Spleen (tissue), 11 donors: ENCODE data around the gene EGFR. TPM values are rescaled to one million over a fixed set of nuclear protein-coding genes. Genes with fewer than 3 reads are reported as not detected.

Source experiments
- DNase-seq: peaks from one replicate; pipeline ENCODE4 v3.0.0-alpha.2; 2020
- H3K27ac ChIP-seq, 8 donors: fragments of 200-600 bp; sonication (generic) in 7 of 8; 1 replicate in 4 of 8; 2 replicates in 4 of 8; pipeline versions ENCODE4 v1.5.0 to v1.8.0; 2016 to 2021; ENCODE audit warnings: inconsistent platforms in 4 of 8, mild to moderate bottlenecking in 4 of 8, moderate library complexity in 1 of 8
- H3K27me3 ChIP-seq, 7 donors: fragments of 200-600 bp; sonication (generic) in 6 of 7; replicated peaks in 1 of 7; 1 replicate in 4 of 7; 2 replicates in 3 of 7; pipeline versions ENCODE4 v1.5.0 to v1.8.0; 2016 to 2021; ENCODE audit warnings: inconsistent platforms in 3 of 7, mild to moderate bottlenecking in 1 of 7
- H3K36me3 ChIP-seq, 6 donors: fragments of 200-600 bp; sonication (generic) in 5 of 6; 1 replicate in 4 of 6; 2 replicates in 2 of 6; pipeline versions ENCODE4 v1.5.0 to v1.8.0; 2016 to 2021; ENCODE audit warnings: inconsistent platforms in 2 of 6
- H3K4me1 ChIP-seq, 6 donors: fragments of 200-600 bp; sonication (generic) in 5 of 6; 1 replicate in 3 of 6; 2 replicates in 3 of 6; pipeline versions ENCODE4 v1.5.0 to v1.8.0; 2016 to 2021; ENCODE audit warnings: inconsistent platforms in 3 of 6
- H3K4me3 ChIP-seq, 8 donors: fragments of 200-600 bp; sonication (generic) in 7 of 8; 1 replicate in 4 of 8; 2 replicates in 4 of 8; pipeline versions ENCODE4 v1.5.0 to v1.8.0; 2016 to 2021; ENCODE audit warnings: inconsistent platforms in 4 of 8, mild to moderate bottlenecking in 4 of 8, moderate library complexity in 2 of 8
- H3K9me3 ChIP-seq, 8 donors: fragments of 200-600 bp; sonication (generic) in 7 of 8; 1 replicate in 4 of 8; 2 replicates in 4 of 8; pipeline versions ENCODE4 v1.5.0 to v1.8.0; 2016 to 2021; ENCODE audit warnings: inconsistent platforms in 4 of 8
- CTCF ChIP-seq, 11 experiments: fragments of 200-600 bp in 7 of 11; fragments of 450-650 bp in 4 of 11; sonication (generic) in 4 of 11; IDR thresholded peaks in 8 of 11; conservative IDR thresholded peaks in 3 of 11; 1 replicate in 7 of 11; 2 replicates in 4 of 11; pipeline versions ENCODE4 v1.4.0 to v1.8.0; 2016 to 2021; ENCODE audit warnings: antibody characterized with exemption in 11 of 11, inconsistent platforms in 4 of 11, mild to moderate bottlenecking in 1 of 11
- POLR2A ChIP-seq, 3 donors: fragments of 450-650 bp; IDR thresholded peaks; one replicate each; pipeline ENCODE4 v1.5.1; 2017; ENCODE audit warnings: antibody characterized with exemption in 3 of 3, mild to moderate bottlenecking in 1 of 3
- POLR2AphosphoS5 ChIP-seq, 3 donors: sonication (generic); formaldehyde crosslinking; IDR thresholded peaks; one replicate each; pipeline ENCODE4 v1.5.1; 2017; ENCODE audit warnings: antibody characterized with exemption in 3 of 3
- WGBS, 5 donors: extraction: QIAGEN DNeasy Blood & Tissue Kit in 3 of 5; methylation state at CpG; one replicate each; pipeline versions ENCODE4 v1.1.5 to v1.1.7; 2013 to 2018; 5-methylcytosine and 5-hydroxymethylcytosine counted together
- intact Hi-C: fragments of 100-400 bp; cut with DNase I; formaldehyde crosslinking; loops from one replicate; pipeline ENCODE4 v1.15.0; 2023; ENCODE audit warnings: low total_unique reads
- polyA plus RNA-seq, 3 donors: library from polyadenylated mRNA; stranded (reverse); fragments of 200-250 nt; gene quantifications; one replicate each; pipeline ENCODE4 v1.2.1, GENCODE V29; 2013
- total RNA-seq, 7 donors: library from RNA; depleted of rRNA in 3 of 7; stranded (reverse); fragments of >200 nt in 3 of 7; fragmentation: NEBNext Ultra II Directional in 4 of 7; extraction: Animal tissue kit (Norgen Biotek cat#: 25700) in 4 of 7; gene quantifications; one replicate each; pipeline versions ENCODE4 v1.1.0 to v1.2.1, GENCODE V29; 2016 to 2021
- donor health status: healthy with polysubstance abuse.
- donor health status: DM: no; HTN: no; CAD: no; lungs with moderate emphysema.
- donor health status: DM: no; HTN: no; CAD: no.
- donor health status: Bipolar disorder and iron deficiency.
- donor health status: healthy.
- donor health status: DM: no; HTN: no; CAD: no.
- donor health status: DM: yes; HTN: yes; CAD: no.

The EGFR gene
- total and polyA plus RNA-seq, 10 donors: 1.1 to 35.2 (median 24.5) TPM

DNA sequence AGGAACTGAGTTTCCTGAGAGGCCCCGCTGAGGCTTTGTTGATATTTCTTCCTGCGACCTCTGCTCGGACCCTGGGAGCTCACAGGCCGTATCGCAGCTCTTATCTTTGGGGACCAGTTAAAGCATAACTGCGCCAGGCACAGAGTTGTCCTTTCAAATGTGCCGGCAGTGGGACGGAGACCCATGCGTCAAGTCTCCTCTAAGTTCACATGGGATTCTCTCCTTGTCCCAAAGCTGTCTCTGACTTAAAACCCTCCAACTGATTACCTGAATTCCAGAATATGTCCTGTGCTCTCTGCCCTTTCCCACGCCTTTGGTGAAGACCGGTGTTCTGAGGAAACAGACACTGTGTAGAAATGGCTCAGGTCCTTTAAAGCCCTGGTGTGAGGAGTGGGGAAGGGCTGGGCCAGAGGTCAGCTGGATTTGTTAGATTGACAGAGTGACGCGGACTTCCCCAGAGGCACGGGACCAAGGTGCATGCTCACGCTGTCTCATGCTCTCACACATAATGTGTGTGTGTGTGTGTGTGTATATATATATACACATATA is 169.8 kb downstream of the EGFR start:
- TF ChIP-seq POLR2AphosphoS5 (IDR thresholded peaks at IDR 0.05): no peak
- no peak for TF ChIP-seq POLR2A (IDR thresholded peaks at IDR 0.05)
- no peak for TF ChIP-seq CTCF (IDR thresholded peaks at IDR 0.05 in 8 of 11, conservative IDR thresholded peaks at IDR 0.05 in 3 of 11)
- 57 to 65% (median 63%) methylated on average over 14 to 15 of the region's 15 CpGs for WGBS, 5 donors
- Histone ChIP-seq H3K27ac (no peak overlapping the region), H3K36me3 (peaks cover 0 to 49% (median 0%) of the 10 kb centered on the region in 6 donors), H3K27me3 (no peaks in the 10 kb centered on the region), H3K4me1 (peaks cover 0 to 4% (median 0%) of the 10 kb centered on the region in 6 donors), H3K9me3 (no peaks in the 10 kb centered on the region), H3K4me3 (no peak overlapping the region)
- DNase-seq: no peak
- intact Hi-C loops: no loop called here

GRCh38 chr7:55189146-55189766 is 170.4 kb downstream of the EGFR start:
- Histone ChIP-seq H3K9me3 (no peaks in the 10 kb centered on the region), H3K4me1 (peaks cover 0 to 4% (median 0%) of the 10 kb centered on the region in 6 donors), H3K27ac (no peak overlapping the region), H3K27me3 (no peaks in the 10 kb centered on the region), H3K36me3 (peaks cover 0 to 43% (median 0%) of the 10 kb centered on the region in 6 donors), H3K4me3 (no peak overlapping the region)
- DNase-seq: no peak
- TF ChIP-seq CTCF (IDR thresholded peaks at IDR 0.05 in 8 of 11, conservative IDR thresholded peaks at IDR 0.05 in 3 of 11) (no peak), POLR2A (IDR thresholded peaks at IDR 0.05) (no peak), POLR2AphosphoS5 (IDR thresholded peaks at IDR 0.05) (no peak)
- intact Hi-C loops: no loop called here
- 77 to 89% (median 84%) methylated on average over 11 of the region's 11 CpGs for WGBS, 5 donors

- no peak for DNase-seq
- Histone ChIP-seq H3K27me3 (no peaks in the 10 kb centered on the region), H3K9me3 (no peaks in the 10 kb centered on the region), H3K4me1 (peaks cover 0 to 4% (median 0%) of the 10 kb centered on the region in 6 donors), H3K27ac (no peak overlapping the region), H3K4me3 (no peak overlapping the region), H3K36me3 (peaks cover 0 to 39% (median 0%) of the 10 kb centered on the region in 6 donors)
- WGBS, 5 donors: 86 to 92% (median 88%) methylated on average over 16 of the region's 16 CpGs
- TF ChIP-seq POLR2A (IDR thresholded peaks at IDR 0.05): no peak
- no peak for TF ChIP-seq CTCF (IDR thresholded peaks at IDR 0.05 in 8 of 11, conservative IDR thresholded peaks at IDR 0.05 in 3 of 11)
- TF ChIP-seq POLR2AphosphoS5 (IDR thresholded peaks at IDR 0.05): no peak
- intact Hi-C loops: no loop called here
Observed at GRCh38 chr7:55189878-55190436, 171.1 kb downstream of the EGFR start.

GRCh38 chr7:55190511-55191160 is 171.8 kb downstream of the EGFR start:
- H3K27ac ChIP-seq: no peak overlapping the region
- intact Hi-C loops: no loop called here
- 83 to 89% (median 86%) methylated on average over 7 of the region's 7 CpGs for whole genome bisulfite sequencing, 5 donors

More at GRCh38 chr7:55190511-55191160, 171.8 kb downstream of the EGFR start:
- H3K9me3 ChIP-seq: no peaks in the 10 kb centered on the region
- H3K4me3 ChIP-seq: no peak overlapping the region
- no peaks in the 10 kb centered on the region for H3K27me3 ChIP-seq
- peaks cover 0 to 32% (median 0%) of the 10 kb centered on the region in 6 donors for H3K36me3 ChIP-seq
- H3K4me1 ChIP-seq: peaks cover 0 to 4% (median 0%) of the 10 kb centered on the region in 6 donors
- TF ChIP-seq CTCF (IDR thresholded peaks at IDR 0.05 in 8 of 11, conservative IDR thresholded peaks at IDR 0.05 in 3 of 11) (no peak), POLR2AphosphoS5 (IDR thresholded peaks at IDR 0.05) (no peak), POLR2A (IDR thresholded peaks at IDR 0.05) (no peak)
- DNase-seq: no peak
